Osteoblast (primary cell): ENCODE measurements around the gene AIPL1. TPM values are rescaled to one million over a fixed set of nuclear protein-coding genes. Genes with fewer than 3 reads are reported as not detected.

ENCODE experiments used
- DNase-seq: peaks from one replicate; pipeline ENCODE4 v3.0.0; 2011; ENCODE audit warnings: low spot score, mixed read lengths; ENCODE audit not compliant: insufficient read length; ENCODE audit errors: missing footprints
- H2AFZ ChIP-seq: 2 replicates; pipeline ENCODE4 v1.6.0; 2011; ENCODE audit warnings: mild to moderate bottlenecking, low read length
- H3K27ac ChIP-seq: 2 replicates; pipeline ENCODE4 v1.5.1; 2011; ENCODE audit warnings: mild to moderate bottlenecking, low read depth, low read length, moderate library complexity
- H3K27me3 ChIP-seq: 2 replicates; pipeline ENCODE4 v1.6.0; 2012; ENCODE audit warnings: mild to moderate bottlenecking, control low read depth, inconsistent platforms, low read length, moderate library complexity; ENCODE audit not compliant: insufficient read depth
- H3K36me3 ChIP-seq: 2 replicates; pipeline ENCODE4 v1.5.1; 2011; ENCODE audit warnings: mild to moderate bottlenecking, low read length, control low read depth, moderate library complexity; ENCODE audit not compliant: insufficient read depth
- H3K4me1 ChIP-seq: 2 replicates; pipeline ENCODE4 v1.5.1; 2011; ENCODE audit warnings: mild to moderate bottlenecking, low read length, control low read depth, moderate library complexity; ENCODE audit not compliant: insufficient read depth
- H3K4me2 ChIP-seq: 2 replicates; pipeline ENCODE4 v1.6.0; 2011; ENCODE audit warnings: mild to moderate bottlenecking, low read length; ENCODE audit not compliant: insufficient read depth
- H3K4me3 ChIP-seq: fragments of 200-600 bp; sonication (generic); 3 replicates; pipeline ENCODE4 v1.5.1; 2012; ENCODE audit warnings: mild to moderate bottlenecking, low read length, inconsistent platforms; ENCODE audit not compliant: insufficient read depth
- H3K79me2 ChIP-seq: 2 replicates; pipeline ENCODE4 v1.6.0; 2012; ENCODE audit warnings: mild to moderate bottlenecking, low read length, control low read depth, inconsistent platforms; ENCODE audit not compliant: insufficient read depth
- H3K9me3 ChIP-seq: 2 replicates; pipeline ENCODE4 v1.5.1; 2011; ENCODE audit warnings: low read depth, low read length, control low read depth
- H4K20me1 ChIP-seq: 2 replicates; pipeline ENCODE4 v1.6.0; 2012; ENCODE audit warnings: mild to moderate bottlenecking, low read length, control low read depth; ENCODE audit not compliant: insufficient read depth
- total RNA-seq: library from RNA; depleted of rRNA; stranded (reverse); fragments of >200 nt; gene quantifications from 2 replicates; pipeline ENCODE4 v1.2.3, GENCODE V29; 2012
- TF ChIP-seq, protein P1 (sequence below): IDR thresholded peaks from 2 replicates; pipeline ENCODE4 v1.5.1; 2011; ENCODE audit warnings: mild to moderate bottlenecking, low read depth, low read length, moderate library complexity; ENCODE audit errors: extremely low read depth

The AIPL1 gene
- total RNA-seq, 1 donor, result not detected

DNA sequence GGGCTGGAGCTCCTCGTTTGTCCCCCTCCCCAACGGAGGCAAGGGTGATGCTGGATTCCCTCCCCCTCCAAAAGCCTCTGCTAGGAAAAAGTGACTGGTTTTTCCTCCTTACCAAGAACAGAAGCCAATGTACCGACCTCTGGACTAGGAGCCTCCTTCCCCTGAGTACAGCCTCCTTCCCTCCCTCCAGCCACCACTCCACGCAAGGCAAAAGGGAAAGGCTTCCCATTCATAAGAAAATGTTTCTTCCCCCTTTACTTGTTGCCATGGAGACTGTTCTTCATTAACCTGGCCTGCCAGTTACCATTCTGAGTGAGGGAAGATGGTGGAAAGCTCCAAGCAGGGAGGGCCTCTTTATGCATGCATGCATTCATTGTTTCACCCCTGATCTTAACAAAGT, 5.0 kb upstream of the AIPL1 start:
- Histone ChIP-seq H2AFZ (no peak overlapping the region), H3K4me1 (peaks cover 16% of the 10 kb centered on the region), H3K9me3 (no peaks in the 10 kb centered on the region), H3K27ac (no peak overlapping the region), H3K4me3 (no peak overlapping the region), H4K20me1 (no peaks in the 10 kb centered on the region), H3K79me2 (peaks cover 3% of the 10 kb centered on the region), H3K4me2 (no peak overlapping the region), H3K36me3 (no peaks in the 10 kb centered on the region), H3K27me3 (peaks cover 26% of the 10 kb centered on the region)
- peak; percentile 6 for DNase-seq
- TF ChIP-seq, protein P1, sequence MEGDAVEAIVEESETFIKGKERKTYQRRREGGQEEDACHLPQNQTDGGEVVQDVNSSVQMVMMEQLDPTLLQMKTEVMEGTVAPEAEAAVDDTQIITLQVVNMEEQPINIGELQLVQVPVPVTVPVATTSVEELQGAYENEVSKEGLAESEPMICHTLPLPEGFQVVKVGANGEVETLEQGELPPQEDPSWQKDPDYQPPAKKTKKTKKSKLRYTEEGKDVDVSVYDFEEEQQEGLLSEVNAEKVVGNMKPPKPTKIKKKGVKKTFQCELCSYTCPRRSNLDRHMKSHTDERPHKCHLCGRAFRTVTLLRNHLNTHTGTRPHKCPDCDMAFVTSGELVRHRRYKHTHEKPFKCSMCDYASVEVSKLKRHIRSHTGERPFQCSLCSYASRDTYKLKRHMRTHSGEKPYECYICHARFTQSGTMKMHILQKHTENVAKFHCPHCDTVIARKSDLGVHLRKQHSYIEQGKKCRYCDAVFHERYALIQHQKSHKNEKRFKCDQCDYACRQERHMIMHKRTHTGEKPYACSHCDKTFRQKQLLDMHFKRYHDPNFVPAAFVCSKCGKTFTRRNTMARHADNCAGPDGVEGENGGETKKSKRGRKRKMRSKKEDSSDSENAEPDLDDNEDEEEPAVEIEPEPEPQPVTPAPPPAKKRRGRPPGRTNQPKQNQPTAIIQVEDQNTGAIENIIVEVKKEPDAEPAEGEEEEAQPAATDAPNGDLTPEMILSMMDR, result no peak

DNA sequence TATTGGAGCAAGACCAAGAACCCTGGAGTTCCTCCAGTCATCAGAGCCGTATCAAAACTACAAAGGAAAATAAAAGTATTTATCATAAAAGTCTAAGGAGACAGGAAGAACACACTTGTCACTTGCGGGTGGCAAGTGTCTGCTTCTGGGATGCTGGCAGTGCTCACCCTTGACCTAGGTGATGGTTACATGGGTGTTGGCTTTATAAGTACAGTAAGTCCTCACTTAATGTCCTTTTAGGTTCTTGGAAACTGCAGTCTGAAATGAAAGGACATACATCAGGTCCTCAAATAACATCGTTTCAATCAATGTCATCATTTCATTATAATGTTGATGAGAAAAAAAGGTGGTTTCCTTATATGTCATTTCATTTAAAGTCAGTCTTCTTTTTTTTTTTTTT, 3.0 kb upstream of the AIPL1 start:
- Histone ChIP-seq H3K27me3 (peaks cover 29% of the 10 kb centered on the region), H3K9me3 (no peaks in the 10 kb centered on the region), H3K27ac (no peak overlapping the region), H3K4me3 (no peak overlapping the region), H3K36me3 (no peaks in the 10 kb centered on the region), H3K79me2 (no peaks in the 10 kb centered on the region), H2AFZ (no peak overlapping the region), H3K4me1 (peaks cover 4% of the 10 kb centered on the region), H3K4me2 (no peak overlapping the region), H4K20me1 (no peaks in the 10 kb centered on the region)
- TF ChIP-seq, protein P1, result no peak
- peak; percentile 71 for DNase-seq

DNA sequence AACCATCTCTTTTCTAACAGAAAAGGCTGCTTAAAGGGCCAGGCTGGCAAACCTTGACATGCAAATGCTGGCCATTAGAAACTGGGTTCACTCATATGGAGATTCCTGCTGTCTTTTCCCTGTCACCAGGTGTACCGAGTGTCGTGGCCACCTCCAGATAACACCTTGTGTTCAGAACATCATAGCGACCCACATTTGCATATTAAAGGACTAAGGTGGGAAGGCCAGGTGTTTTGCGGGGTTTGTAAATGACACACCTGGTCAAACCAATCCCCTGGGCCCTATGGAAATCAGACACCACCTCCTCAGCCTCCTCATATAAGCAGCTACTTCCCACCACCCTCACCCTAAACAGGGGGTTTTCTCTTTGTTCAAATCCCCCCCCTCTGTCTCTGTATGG, 2.5 kb upstream of the AIPL1 start:
- H3K36me3 ChIP-seq, result no peaks in the 10 kb centered on the region
- no peak overlapping the region for H3K27ac ChIP-seq
- DNase-seq, result no peak
- H4K20me1 ChIP-seq, result no peaks in the 10 kb centered on the region
- H3K9me3 ChIP-seq, result no peaks in the 10 kb centered on the region
- no peak overlapping the region for H2AFZ ChIP-seq
- peaks cover 4% of the 10 kb centered on the region for H3K4me1 ChIP-seq
- no peak overlapping the region for H3K4me2 ChIP-seq
- no peak overlapping the region for H3K4me3 ChIP-seq
- TF ChIP-seq, protein P1, result no peak
- H3K79me2 ChIP-seq, result no peaks in the 10 kb centered on the region
- H3K27me3 ChIP-seq, result peaks cover 29% of the 10 kb centered on the region

DNA sequence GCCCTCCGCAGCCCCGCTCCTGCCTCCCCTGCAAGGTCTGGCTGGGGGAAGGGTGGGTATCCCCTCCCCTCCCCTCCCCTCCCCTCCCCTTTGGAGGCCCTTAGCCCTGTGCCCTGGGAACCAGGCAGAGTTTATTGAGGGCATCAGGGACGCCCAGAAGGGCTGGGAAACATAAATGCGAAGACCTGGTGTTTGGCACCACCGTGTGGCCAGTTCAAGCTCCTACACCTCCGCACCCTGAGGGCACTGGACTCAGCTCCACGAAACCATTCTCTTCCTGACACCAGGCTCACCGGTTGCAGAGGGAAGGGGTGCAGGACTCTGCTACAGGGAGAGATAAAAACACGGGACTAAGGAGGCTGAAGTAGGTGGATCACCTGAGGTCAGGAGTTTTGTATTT, 1.0 kb upstream of the AIPL1 start:
- peaks cover 29% of the 10 kb centered on the region for H3K27me3 ChIP-seq
- no peaks in the 10 kb centered on the region for H4K20me1 ChIP-seq
- H3K4me3 ChIP-seq, result no peak overlapping the region
- H3K4me2 ChIP-seq, result no peak overlapping the region
- H3K36me3 ChIP-seq, result no peaks in the 10 kb centered on the region
- no peaks in the 10 kb centered on the region for H3K9me3 ChIP-seq
- DNase-seq, result peak; percentile 97
- TF ChIP-seq, protein P1, result peak; percentile 79
- H2AFZ ChIP-seq, result no peak overlapping the region
- no peaks in the 10 kb centered on the region for H3K79me2 ChIP-seq
- no peak overlapping the region for H3K27ac ChIP-seq
- no peaks in the 10 kb centered on the region for H3K4me1 ChIP-seq
